ENCODE measurements around the gene TMEM236. TPM values are rescaled to one million over a fixed set of nuclear protein-coding genes. Genes with fewer than 3 reads are reported as not detected.

The TMEM236 gene
- total and polyA plus RNA-seq, 5 donors from 2014 or later, result 0.10 to 0.15 (median 0.13) TPM; not detected in 2

DNA sequence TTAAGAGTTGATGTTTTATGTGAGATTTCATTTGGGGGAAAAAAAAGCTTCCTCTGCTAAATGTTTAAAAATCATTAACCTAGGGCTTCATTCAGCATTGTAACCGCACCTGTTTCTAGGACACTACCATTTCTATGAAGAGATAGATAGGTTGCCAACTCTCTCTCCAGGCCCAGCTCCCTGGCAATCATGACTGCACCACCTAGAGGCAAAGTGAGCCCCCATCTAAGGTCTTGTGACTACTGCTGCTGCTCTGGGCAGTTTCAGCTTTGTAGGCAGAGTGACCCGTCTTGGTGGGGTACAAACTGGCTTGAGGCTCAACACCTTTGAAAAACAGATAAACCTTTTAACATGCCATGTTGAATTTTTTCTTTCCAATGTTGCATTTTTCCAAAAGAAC, 29.9 kb downstream of the TMEM236 start:
- H3K27ac ChIP-seq (ENCODE audit: insufficient read depth, low read length, poor library complexity, severe bottlenecking), result no peak overlapping the region
- no peaks in the 10 kb centered on the region for H3K27me3 Mint-ChIP-seq

DNA sequence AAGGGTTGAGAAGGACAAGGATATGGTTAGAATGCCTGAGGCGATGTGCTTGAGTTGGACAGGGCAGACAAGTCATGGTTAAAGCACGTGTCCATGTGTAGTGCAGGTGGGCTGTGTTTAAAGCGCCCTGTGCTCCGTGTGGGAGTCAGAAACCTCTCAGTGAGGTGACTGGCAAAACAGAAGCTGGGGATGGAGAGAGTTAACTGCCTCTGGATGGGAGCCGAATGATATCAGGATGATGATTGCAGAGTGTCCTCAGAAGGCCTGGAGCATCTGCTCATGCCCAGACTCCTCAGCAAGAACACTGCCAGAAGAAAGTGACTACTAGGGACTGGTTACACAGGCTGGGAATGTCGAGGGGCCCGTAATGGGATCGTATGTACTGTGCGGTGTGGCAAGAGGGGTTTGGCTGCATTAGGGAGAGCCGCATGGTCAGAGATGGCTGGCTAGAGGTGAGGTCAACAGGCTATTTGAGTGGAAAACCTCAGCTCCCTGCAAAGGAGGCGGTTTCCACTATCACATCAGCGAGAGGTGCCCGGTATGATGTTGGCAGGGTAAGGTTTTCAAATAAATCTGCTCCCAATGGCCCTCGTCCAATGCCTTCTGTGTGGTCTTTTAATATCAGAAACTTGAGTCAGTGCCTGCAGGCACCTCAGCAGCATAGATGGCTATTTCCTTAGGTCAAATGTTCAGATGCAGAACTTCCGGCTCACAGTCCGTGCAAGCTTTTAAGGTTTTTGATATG, 31.1 kb downstream of the TMEM236 start:
- no peak overlapping the region for H3K4me3 ChIP-seq (ENCODE audit: low read depth, low read length)
- peak overlapping the region in 1 of 3 donors; percentile 19 for H3K27ac Mint-ChIP-seq
- no peaks in the 10 kb centered on the region for H3K36me3 Mint-ChIP-seq
- no peaks in the 10 kb centered on the region for H3K9me3 ChIP-seq (ENCODE audit: control insufficient read depth in 2 of 2, low read length in 2 of 2)
- peaks cover 0 to 4% (median 0%) of the 10 kb centered on the region in 4 donors for H3K4me1 Mint-ChIP-seq
- H3K9me3 Mint-ChIP-seq, result no peaks in the 10 kb centered on the region
- no peak overlapping the region for H3K27ac ChIP-seq (ENCODE audit: insufficient read depth, low read length, poor library complexity, severe bottlenecking)
- ATAC-seq (ENCODE audit: low read depth in 2 of 2), result no peak
- no peaks in the 10 kb centered on the region for H3K27me3 Mint-ChIP-seq
- no peak overlapping the region for H3K4me3 Mint-ChIP-seq
- DNase-seq, result no peak
- no peaks in the 10 kb centered on the region for H3K27me3 ChIP-seq (ENCODE audit: control insufficient read depth, insufficient read depth, low read length)
- H3K36me3 ChIP-seq (ENCODE audit: control insufficient read depth, insufficient read depth, low read length), result no peaks in the 10 kb centered on the region
- H3K4me1 ChIP-seq (ENCODE audit: control insufficient read depth, insufficient read depth, low read length, poor library complexity, severe bottlenecking), result no peaks in the 10 kb centered on the region

More for the DNA sequence above, 29.9 kb downstream of the TMEM236 start:
- Mint-ChIP-seq H3K4me1 (peaks cover 0 to 4% (median 0%) of the 10 kb centered on the region in 4 donors), H3K4me3 (no peak overlapping the region), H3K9me3 (no peaks in the 10 kb centered on the region), H3K36me3 (peaks cover 2% of the 10 kb centered on the region), H3K27ac (no peak overlapping the region)
- Histone ChIP-seq H3K4me1 (ENCODE audit: control insufficient read depth, insufficient read depth, low read length, poor library complexity, severe bottlenecking) (no peaks in the 10 kb centered on the region), H3K4me3 (ENCODE audit: low read depth, low read length) (no peak overlapping the region), H3K36me3 (ENCODE audit: control insufficient read depth, insufficient read depth, low read length) (no peaks in the 10 kb centered on the region), H3K27me3 (ENCODE audit: control insufficient read depth, insufficient read depth, low read length) (no peaks in the 10 kb centered on the region), H3K9me3 (ENCODE audit: control insufficient read depth in 2 of 2, low read length in 2 of 2) (no peaks in the 10 kb centered on the region)
- DNase-seq (no peak), ATAC-seq (ENCODE audit: low read depth in 2 of 2) (no peak)

DNA sequence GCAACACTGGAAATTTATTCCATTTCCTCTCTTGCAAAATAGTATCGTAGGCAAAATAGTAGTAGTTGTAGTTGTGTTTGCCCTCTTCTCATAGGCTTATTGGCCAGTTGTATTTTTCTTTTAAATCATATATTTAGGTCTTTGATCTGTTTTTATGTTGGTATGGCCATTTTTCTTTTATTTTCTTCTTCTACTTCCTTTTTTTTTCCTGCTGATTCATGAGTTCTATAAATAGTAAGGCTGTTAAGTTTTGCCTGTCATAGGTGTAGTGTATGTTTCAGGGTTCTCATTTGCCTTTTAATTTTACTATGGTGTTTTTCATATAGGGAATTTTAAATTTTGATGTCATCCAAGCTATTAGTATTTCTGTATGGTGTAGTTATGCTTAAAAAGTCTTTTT, 31.8 kb downstream of the TMEM236 start:
- no peaks in the 10 kb centered on the region for H3K9me3 ChIP-seq (ENCODE audit: control insufficient read depth in 2 of 2, low read length in 2 of 2)
- H3K4me3 Mint-ChIP-seq, result no peak overlapping the region
- no peak overlapping the region for H3K27ac ChIP-seq (ENCODE audit: insufficient read depth, low read length, poor library complexity, severe bottlenecking)
- no peaks in the 10 kb centered on the region for H3K4me1 ChIP-seq (ENCODE audit: control insufficient read depth, insufficient read depth, low read length, poor library complexity, severe bottlenecking)
- ATAC-seq (ENCODE audit: low read depth in 2 of 2) (no peak), DNase-seq (no peak)
- H3K27me3 ChIP-seq (ENCODE audit: control insufficient read depth, insufficient read depth, low read length), result no peaks in the 10 kb centered on the region
- no peak overlapping the region for H3K4me3 ChIP-seq (ENCODE audit: low read depth, low read length)
- H3K4me1 Mint-ChIP-seq, result peaks cover 0 to 4% (median 0%) of the 10 kb centered on the region in 4 donors
- no peaks in the 10 kb centered on the region for H3K27me3 Mint-ChIP-seq
- no peaks in the 10 kb centered on the region for H3K36me3 Mint-ChIP-seq
- H3K27ac Mint-ChIP-seq, result peak overlapping the region in 1 of 3 donors; percentile 19
- no peaks in the 10 kb centered on the region for H3K9me3 Mint-ChIP-seq
- no peaks in the 10 kb centered on the region for H3K36me3 ChIP-seq (ENCODE audit: control insufficient read depth, insufficient read depth, low read length)

DNA sequence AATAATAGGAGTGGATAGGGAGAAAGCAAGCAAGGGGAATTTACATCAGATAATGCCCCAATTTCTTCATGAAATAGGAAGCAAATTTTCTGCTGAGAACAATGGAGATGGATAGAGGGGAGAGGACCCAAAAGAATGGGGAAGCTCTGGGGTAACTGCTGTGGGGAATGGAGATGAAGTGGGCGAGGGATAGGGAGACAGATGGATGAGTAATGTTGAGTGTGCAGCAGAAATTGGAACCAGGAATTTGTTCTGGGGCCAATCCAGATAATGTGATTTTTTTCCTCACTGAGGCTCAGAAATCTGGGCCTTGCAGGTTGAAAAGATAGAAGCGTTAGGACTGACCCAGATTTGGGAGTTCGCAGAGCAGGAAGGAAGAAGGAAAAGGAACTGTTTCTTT, 32.7 kb downstream of the TMEM236 start:
- Mint-ChIP-seq H3K4me1 (peaks cover 0 to 4% (median 0%) of the 10 kb centered on the region in 4 donors), H3K36me3 (no peaks in the 10 kb centered on the region), H3K27ac (no peak overlapping the region), H3K9me3 (no peaks in the 10 kb centered on the region), H3K4me3 (no peak overlapping the region), H3K27me3 (no peaks in the 10 kb centered on the region)
- Histone ChIP-seq H3K9me3 (ENCODE audit: control insufficient read depth in 2 of 2, low read length in 2 of 2) (no peaks in the 10 kb centered on the region), H3K4me1 (ENCODE audit: control insufficient read depth, insufficient read depth, low read length, poor library complexity, severe bottlenecking) (no peaks in the 10 kb centered on the region), H3K36me3 (ENCODE audit: control insufficient read depth, insufficient read depth, low read length) (no peaks in the 10 kb centered on the region), H3K27me3 (ENCODE audit: control insufficient read depth, insufficient read depth, low read length) (no peaks in the 10 kb centered on the region), H3K4me3 (ENCODE audit: low read depth, low read length) (no peak overlapping the region), H3K27ac (ENCODE audit: insufficient read depth, low read length, poor library complexity, severe bottlenecking) (no peak overlapping the region)
- no peak for DNase-seq
- no peak for ATAC-seq (ENCODE audit: low read depth in 2 of 2)

DNA sequence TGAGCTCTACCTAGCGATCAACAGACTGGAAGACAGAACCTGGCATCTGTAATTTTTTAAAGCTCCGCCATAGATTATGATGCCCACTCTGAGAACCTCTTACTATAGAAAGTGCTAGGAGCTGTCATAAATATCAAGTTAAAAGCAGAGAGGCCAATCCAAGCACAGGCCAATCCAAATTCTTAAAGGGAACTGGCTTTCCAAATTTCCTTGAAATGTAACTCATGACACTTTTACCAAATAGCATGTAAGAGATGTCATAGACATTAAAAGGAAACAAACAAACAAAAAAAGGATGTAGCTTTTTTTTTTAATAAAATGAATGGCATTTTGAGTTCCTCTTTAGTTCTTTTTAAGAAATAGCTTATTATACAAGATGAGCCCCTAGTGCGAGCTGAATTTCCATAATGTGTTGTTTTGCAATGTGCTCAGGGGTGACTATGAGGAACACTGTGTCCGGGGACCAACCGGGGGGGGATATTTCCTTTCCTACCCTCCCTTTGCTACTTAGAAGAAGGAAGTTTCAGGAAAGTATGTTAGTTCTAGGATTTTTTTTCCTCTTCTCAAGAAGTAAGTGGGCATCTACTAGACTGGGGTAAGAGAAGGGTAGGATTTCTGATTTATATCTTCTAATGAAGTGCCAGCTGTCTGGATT, 33.4 kb downstream of the TMEM236 start:
- H3K4me3 Mint-ChIP-seq, result no peak overlapping the region
- H3K27me3 Mint-ChIP-seq, result no peaks in the 10 kb centered on the region
- H3K27ac ChIP-seq (ENCODE audit: insufficient read depth, low read length, poor library complexity, severe bottlenecking), result no peak overlapping the region
- no peaks in the 10 kb centered on the region for H3K27me3 ChIP-seq (ENCODE audit: control insufficient read depth, insufficient read depth, low read length)
- no peaks in the 10 kb centered on the region for H3K9me3 Mint-ChIP-seq
- no peaks in the 10 kb centered on the region for H3K9me3 ChIP-seq (ENCODE audit: control insufficient read depth in 2 of 2, low read length in 2 of 2)
- H3K36me3 ChIP-seq (ENCODE audit: control insufficient read depth, insufficient read depth, low read length), result no peaks in the 10 kb centered on the region
- DNase-seq (no peak), ATAC-seq (ENCODE audit: low read depth in 2 of 2) (no peak)
- no peaks in the 10 kb centered on the region for H3K36me3 Mint-ChIP-seq
- H3K4me3 ChIP-seq (ENCODE audit: low read depth, low read length), result no peak overlapping the region
- H3K4me1 Mint-ChIP-seq, result peaks cover 0 to 4% (median 0%) of the 10 kb centered on the region in 4 donors
- H3K4me1 ChIP-seq (ENCODE audit: control insufficient read depth, insufficient read depth, low read length, poor library complexity, severe bottlenecking), result no peaks in the 10 kb centered on the region
- no peak overlapping the region for H3K27ac Mint-ChIP-seq

DNA sequence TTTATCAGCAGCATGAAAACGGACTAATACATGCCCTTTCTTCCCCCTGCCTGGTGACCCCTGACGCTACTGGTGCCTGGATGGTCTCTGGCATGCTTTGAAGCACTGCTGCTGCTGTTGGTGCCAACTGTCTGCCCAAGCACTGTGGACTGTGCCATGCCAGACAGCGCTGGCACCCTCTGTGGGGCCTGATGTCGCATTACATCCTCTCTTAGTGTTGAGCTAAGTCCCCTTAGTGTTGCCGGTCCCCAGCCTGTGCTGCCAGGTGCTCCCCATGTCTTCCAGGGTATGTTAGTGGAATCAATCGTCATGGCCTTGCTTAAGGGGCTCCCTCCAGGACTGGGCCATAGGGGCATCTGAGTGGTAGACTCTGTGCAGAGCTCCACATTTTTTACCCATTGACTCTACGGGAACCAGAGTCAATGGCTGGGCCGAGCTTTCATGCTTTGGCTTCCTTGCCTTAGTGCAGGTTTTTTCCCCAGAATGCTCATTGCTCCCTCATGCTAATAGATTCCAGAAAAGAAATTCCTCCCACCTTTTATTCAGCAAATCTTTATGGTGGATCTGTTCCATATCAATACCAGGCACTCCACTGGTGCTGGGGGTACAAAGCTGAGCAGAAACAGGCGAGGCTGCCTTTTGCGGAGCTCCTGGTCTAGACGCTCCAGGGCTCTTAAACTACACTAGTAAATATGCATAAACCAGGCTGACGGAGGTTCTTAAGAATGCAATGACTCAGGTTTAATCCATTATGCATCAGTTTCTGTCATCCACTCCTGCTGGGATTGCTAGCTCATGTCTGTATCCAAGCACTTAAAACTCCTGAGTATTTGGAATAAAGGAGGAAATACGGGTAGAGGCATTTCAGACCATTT, 35.3 kb downstream of the TMEM236 start:
- no peaks in the 10 kb centered on the region for H3K27me3 Mint-ChIP-seq
- no peak overlapping the region for H3K27ac ChIP-seq (ENCODE audit: insufficient read depth, low read length, poor library complexity, severe bottlenecking)
- no peaks in the 10 kb centered on the region for H3K4me1 ChIP-seq (ENCODE audit: control insufficient read depth, insufficient read depth, low read length, poor library complexity, severe bottlenecking)
- no peaks in the 10 kb centered on the region for H3K36me3 ChIP-seq (ENCODE audit: control insufficient read depth, insufficient read depth, low read length)
- peaks cover 0 to 8% (median 0%) of the 10 kb centered on the region in 4 donors for H3K4me1 Mint-ChIP-seq
- DNase-seq (no peak), ATAC-seq (ENCODE audit: low read depth in 2 of 2) (no peak)
- no peaks in the 10 kb centered on the region for H3K27me3 ChIP-seq (ENCODE audit: control insufficient read depth, insufficient read depth, low read length)
- no peaks in the 10 kb centered on the region for H3K9me3 ChIP-seq (ENCODE audit: control insufficient read depth in 2 of 2, low read length in 2 of 2)
- no peak overlapping the region for H3K4me3 ChIP-seq (ENCODE audit: low read depth, low read length)
- no peak overlapping the region for H3K27ac Mint-ChIP-seq
- H3K36me3 Mint-ChIP-seq, result no peaks in the 10 kb centered on the region
- peak overlapping the region in 1 of 4 donors; percentile 27 for H3K4me3 Mint-ChIP-seq
- no peaks in the 10 kb centered on the region for H3K9me3 Mint-ChIP-seq

DNA sequence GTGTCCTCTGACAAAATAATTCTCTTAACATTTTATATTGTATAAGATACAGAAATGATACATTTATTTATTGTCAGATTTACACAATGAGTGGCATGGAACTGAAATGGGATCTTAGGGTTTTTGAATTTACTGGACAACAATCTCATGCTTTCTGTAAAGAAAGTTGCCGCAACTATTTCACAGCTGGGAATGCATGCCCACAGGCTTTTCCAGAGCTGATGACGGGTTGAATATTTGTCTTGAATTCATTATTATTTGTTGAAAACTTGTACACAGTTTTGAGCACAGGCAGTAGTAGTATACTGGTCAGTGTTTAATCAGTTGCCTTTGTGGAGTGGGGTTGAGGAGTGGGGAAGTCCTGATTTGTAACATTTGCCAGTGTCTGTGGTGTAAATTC, 36.6 kb downstream of the TMEM236 start:
- DNase-seq (no peak), ATAC-seq (ENCODE audit: low read depth in 2 of 2) (no peak)
- peaks cover 4 to 10% (median 6%) of the 10 kb centered on the region in 4 donors for H3K4me1 Mint-ChIP-seq
- H3K36me3 Mint-ChIP-seq, result no peaks in the 10 kb centered on the region
- H3K27me3 Mint-ChIP-seq, result no peaks in the 10 kb centered on the region
- no peak overlapping the region for H3K4me3 Mint-ChIP-seq
- Histone ChIP-seq H3K4me1 (ENCODE audit: control insufficient read depth, insufficient read depth, low read length, poor library complexity, severe bottlenecking) (no peaks in the 10 kb centered on the region), H3K4me3 (ENCODE audit: low read depth, low read length) (no peak overlapping the region), H3K27ac (ENCODE audit: insufficient read depth, low read length, poor library complexity, severe bottlenecking) (no peak overlapping the region), H3K36me3 (ENCODE audit: control insufficient read depth, insufficient read depth, low read length) (no peaks in the 10 kb centered on the region), H3K9me3 (ENCODE audit: control insufficient read depth in 2 of 2, low read length in 2 of 2) (no peaks in the 10 kb centered on the region), H3K27me3 (ENCODE audit: control insufficient read depth, insufficient read depth, low read length) (no peaks in the 10 kb centered on the region)
- no peak overlapping the region for H3K27ac Mint-ChIP-seq
- no peaks in the 10 kb centered on the region for H3K9me3 Mint-ChIP-seq

Measured in CD4-positive, CD25-positive, alpha-beta regulatory T cell (primary cell).